Stimulated activated CD4-positive, alpha-beta T cell treated with anti-CD3 and anti-CD28 coated beads, Interleukin-2, amount 100 ng/mL, for 48 hours (primary cell): ENCODE results near the gene PARD6A.
"Not testable (repeated sequence)": the region's sequence is repeated elsewhere in the genome, so short reads cannot be mapped to it uniquely, and the experiment has no call there.

Experiments used
- DNase-seq, 2 donors: peaks; one replicate each; pipeline ENCODE4 v3.0.0-alpha.2; 2020

PARD6A gene

DNA sequence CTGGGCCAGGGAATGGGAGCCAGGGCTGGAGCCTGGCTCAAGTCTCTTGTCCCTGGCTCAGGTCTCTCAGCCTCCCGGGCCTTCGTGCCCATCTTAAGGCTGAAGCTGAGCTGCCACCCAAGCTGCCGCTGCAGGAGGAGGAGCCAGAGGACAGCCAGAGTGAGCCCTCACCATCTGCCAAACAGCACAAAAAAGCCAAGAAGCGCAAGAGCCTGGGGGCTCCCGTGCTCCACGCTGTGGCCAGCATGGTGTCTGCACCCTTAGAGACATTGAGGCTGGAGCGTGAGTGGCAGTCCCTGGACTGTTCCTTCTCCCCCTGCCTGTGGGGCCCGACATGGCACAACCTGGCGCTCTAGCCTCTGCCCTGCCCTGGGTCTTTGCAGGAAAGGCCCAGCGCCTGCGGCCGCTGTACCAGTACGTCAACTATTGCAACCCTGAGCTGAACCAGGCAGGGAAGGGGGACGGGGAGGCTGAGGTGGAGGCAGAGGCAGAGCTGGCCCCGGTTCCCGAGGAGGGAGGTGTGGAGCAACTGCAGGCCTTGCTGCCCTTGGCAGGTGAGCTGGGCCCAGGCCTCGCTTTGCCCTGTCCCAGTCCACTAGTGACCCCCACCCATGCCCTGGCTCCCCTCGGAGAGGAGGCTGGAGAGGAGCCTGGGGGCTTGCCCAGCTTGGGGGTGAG is 7.2 kb downstream of the PARD6A start:
- DNase-seq: peak; percentile 73 to 76

GRCh38 chr16:67668495-67669157 is 7.9 kb downstream of the PARD6A start:
- no peak for DNase-seq

DNA sequence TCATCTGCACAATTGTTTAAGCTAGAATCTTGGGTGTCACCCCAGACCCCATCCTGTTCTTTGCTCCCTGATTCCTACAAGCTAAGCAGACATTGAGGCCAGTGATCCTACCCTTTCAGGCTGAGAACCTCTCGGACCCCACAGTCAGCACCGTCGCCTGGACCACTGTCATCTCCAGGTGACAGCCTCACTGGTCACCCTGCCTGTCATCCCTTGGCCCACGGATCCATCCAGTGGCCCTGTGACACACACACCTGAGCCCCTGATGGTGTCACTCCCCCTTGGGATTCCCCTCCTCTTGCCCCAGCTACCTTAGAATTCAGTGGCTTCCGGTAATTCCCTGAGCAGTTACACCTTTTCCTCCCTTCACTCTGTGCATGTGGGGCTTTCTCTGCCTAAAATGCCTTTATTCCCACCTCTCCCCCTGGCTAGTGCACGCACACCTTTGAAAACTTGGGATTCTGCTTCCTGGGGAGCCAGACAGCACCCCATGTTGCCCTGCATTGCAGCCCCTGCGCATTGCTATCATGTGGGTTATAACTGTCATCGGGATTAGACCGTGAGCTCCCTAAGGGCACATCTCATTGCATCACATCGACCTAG is 8.8 kb downstream of the PARD6A start:
- DNase-seq: no peak

DNA sequence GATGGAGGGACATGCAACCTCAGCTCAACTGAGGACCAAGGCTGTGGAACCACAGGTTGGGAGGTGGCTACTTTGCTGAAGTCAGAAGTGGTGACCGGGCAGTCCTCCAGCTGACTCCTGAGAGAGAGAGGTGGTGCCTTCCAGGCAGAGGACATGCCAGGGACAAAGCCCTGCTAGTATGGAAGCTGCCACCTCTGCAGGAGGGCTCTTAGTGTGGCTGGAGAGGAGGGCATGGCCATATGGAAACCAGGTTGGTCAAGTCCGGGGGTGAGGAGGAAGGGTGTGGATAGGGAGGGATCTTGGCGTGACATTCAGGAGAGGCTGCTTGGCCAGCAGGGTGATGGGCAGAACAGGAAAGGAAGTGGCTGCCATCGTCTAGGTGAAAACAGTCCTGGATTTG is 11.5 kb downstream of the PARD6A start:
- no peak for DNase-seq

DNA sequence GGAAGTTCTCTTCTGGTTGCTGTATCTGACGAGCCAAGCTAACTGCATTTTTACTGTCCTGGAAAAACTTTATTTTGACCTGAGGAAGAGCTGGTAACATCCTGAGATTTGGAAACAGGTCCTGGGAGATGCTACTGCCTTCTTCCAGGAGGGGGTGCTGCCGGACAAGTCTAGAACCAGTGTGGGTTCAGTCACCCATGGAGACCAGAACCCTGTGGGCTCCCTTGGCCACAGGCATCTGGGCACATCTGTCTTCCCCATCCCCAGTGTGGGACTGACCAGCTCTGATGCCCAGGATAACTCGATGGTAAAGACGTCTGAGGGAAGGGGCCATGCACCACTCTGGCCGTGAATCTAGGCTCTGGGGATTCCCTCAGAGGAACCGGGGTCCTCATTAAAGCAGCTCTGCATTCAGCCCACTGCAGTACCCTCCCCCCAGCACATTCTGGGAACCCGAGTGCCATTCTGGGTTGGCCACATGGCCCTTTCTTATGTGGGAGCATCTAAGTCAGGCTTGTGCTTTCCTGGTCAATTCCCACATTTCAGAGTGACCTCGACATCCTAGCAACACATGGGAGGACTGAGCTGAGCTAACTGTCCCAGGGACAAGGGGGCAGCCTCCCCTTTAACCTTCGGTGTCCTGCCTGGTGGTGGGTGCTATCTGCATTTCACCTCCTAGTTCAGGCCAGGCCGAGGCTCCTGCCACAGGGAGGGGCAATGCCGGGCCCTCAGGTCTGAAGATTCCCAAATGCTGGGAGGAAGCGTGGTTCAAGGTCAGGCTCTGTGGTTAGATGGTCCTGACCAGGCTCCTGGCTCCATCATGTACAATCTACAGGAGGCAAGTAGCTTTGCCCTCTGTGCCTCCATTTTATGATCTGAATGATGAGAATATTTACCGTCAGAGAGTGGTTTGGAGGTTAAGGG is 12.2 kb downstream of the PARD6A start:
- DNase-seq: peak; percentile 38 to 52

DNA sequence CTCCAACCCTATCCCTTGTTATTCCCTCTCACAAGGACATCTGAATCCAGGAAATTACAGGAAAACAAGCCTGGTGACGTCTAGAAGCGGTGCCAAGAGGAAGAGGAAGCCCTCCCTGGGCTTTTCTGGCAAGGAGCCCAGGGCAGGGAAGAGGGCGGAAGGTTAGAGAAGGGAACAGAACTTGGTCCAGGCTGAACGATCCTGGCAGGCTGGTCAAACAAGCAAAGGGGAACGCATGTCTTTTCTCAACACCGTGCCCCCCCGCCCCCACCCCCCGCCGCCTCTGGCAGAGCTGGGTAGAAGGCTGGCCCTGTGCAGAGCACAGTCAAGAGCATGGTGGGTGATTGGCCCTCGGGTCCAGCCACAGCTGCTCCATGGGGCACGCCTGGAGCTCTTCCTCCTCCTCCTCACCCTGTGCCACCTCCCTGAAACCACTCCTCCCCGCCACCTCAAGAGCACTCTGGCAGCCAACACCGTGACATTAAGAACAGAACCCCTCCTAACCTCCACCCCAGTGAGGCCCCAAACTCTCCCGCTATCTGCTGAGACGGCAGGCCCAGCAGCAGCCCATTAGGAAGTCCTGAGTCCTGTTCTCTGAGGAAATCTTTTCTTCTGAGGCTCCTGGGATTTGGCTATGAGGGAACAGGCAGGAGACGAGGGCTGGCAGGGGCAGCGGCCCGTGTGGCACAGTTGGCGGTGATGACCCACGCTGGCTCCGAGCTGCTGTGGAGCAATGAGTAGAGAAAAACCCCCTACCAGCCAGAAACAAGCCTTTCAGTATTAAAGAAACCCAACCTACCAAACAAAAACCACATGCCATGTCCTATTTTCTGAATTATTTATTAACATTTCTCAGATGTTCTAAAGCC is 13.2 kb downstream of the PARD6A start:
- DNase-seq: no peak

GRCh38 chr16:67674851-67675578 is 14.3 kb downstream of the PARD6A start:
- no peak for DNase-seq

GRCh38 chr16:67675579-67675935 is 14.8 kb downstream of the PARD6A start:
- DNase-seq: no peak

DNA sequence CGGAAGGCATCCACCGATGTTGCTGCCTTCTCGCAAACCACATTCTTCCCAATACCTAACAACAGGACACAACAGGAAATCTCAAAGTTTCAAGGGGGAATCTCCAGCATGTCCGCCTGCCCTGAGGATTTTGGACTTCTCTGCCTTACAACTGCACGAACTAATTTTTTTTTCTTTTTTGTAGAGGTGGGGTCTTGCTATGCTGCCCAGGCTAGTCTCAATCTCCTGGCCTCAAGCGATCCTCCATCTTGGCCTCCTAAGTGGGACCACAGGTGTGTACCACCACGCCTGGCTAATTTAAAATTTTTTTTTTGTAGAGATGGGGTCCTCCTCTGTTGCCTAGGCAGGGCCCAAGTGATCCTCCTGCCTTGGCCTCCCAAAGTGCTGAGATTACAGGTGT is 15.2 kb downstream of the PARD6A start:
- DNase-seq: no peak

DNA sequence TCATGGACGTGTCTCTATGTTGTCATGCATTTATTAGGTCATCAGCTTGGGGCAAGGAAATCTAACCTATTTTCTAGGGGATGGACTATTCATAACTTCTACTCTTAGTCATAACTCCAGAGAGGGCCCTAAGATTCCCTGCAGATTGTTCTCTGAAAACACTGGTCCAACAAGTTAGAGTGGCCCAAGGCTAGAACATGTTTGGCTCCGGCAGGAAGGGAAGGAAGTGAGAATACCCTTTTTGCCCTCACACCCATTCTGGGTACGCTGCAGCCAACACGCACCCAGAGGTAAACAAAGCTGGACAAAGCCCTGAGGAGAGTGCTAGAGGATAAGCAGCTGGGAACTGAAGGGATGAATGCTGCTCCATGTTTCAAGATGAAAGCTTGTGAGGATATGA is 15.8 kb downstream of the PARD6A start:
- no peak for DNase-seq

DNA sequence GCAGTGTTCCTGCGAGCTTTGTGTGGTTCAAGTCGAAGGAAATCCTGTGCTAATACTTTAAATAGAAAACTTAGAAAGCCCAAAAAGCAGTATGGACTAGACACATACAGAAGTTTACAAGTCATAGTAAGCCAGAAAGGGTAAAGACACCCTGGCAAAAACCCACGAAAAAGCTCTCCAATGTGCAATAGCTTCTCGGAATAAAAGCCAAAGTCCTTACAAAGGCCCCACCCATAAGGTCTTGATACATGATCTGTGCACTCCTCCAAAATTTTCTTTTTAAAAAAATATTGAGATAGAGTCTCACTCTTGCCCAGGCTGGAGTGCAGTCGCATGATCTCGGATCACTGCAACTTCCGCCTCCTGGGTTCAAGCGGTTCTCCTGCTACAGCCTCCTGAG is 16.2 kb downstream of the PARD6A start:
- DNase-seq: no peak

GRCh38 chr16:67677712-67678111 is 17.0 kb downstream of the PARD6A start:
- no peak for DNase-seq

DNA sequence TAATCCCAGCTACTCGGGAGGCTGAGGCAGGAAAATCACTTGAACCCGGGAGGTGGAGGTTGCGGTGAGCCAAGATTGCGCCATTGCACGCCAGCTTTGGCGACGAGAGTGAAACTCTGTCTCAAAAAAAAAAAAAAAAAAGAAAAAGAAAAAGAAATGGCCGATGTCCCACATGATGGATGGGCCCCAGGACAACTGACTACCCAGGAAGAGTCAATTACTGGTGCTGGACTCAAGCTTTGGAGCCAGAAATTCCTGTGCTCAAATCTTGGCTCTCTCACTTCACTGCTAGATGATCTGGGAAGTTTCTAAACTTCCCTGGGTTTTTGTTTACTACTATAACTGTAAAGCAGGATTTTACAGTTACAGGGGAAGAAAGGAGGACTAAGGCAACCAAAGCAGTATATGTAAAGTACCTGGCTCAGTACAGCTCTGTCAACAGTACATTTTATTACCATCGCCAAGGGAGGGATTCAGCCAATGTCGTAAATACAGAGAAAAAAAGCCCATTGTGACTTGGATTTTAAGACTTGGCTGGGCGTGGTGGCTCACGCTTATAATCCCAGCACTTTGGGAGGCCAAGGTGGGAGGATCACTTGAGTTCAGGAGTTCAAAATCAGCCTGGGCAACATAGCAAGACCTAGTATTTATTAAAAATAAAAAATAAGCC is 17.7 kb downstream of the PARD6A start:
- DNase-seq: no peak

DNA sequence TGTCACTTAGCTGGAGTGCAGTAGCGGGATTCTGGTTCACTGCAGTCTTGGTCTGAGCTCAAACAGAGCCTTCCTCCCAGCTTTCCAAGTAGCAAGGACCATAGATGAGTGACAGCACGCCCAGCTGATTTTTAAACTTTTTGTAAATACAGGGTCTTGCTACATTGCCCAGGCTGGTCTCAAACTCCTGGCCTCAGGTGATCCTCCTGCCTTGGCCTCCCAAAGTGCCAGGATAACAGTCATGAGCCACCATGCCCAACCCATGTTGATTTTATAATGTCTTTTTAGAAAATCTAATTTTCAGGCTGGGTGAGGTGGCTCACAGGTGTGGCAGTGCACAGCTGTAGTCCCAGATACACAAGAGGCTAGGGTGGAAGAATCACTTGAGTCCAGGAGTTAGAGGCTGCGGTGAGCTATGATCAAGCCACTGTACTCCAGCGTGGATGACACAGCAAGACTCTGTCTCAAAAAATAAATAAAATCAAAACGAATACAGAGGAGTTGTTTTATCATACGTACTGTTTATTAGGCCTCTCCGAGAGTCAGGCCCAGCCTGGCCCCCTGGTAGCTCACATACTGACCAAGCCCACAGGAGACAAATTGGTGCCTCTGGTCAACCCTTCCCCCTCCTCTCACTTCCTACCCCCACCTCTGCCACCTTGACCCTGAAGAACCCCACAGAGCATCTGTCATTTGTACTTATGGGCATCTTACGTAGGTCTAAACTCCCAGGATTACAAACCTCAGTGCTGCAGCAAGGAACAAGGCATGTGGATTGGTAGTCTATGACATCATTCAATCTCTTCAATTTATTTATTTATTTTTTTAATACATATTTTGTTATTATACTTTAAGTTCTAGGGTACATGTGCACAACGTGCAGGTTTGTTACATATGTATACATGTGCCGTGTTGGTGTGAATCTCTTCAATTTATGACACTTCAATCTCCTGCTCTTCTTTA is 19.5 kb downstream of the PARD6A start:
- DNase-seq: no peak

DNA sequence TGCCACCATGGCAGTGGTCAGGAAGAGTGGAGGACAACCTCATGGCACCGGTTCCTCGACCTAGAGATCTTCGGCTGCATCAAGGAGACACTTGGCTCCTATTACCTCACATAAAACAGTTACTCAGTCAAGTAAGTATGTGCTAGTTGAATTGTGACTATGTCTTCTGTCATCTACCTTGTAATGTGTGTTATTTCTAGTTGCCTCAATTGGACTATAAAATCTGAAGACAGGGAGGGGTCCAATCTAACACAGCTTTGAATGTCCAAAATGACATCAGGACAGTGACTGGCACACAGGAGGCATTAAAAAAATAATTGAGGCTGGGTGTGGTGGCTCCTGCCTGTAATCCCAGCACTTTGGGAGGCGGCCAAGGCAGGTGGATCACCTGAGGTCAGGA is 23.0 kb downstream of the PARD6A start:
- DNase-seq: no peak

DNA sequence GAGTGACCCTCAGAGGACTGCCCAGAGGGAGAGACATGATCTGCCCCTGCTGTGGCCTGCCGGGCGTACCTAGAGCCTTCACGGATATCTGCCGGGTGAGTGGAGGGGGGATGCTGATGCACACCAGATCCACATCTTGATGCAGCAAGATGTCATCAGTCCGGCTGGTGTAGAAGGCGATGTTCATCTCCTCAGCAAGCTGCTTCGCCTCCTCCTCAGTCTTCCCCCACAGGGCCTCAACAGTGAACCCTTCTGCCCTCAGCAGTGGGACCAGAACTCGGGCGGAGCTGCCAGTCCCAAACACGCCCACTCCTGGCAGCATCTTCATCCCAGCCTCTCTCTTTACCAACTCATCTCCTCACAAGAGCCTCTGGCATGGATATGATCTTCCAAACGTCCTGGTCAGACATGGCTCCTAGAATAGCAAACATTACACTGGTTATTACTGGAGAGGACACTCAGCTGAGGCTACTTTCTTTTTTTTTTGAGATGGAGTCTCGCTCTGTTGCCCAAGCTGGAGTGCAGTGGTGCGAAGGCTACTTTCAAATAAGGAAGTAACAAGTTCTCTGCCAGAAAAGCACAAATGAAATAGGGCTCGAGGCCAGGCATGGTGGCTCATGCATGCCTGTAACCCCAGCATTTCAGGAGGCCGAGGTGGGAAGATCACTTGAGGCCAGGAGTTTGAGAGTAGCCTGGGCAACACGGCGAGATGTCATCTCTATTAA is 24.8 kb downstream of the PARD6A start:
- no peak for DNase-seq

GRCh38 chr16:67693517-67694285 is 32.9 kb downstream of the PARD6A start:
- DNase-seq: not testable (repeated sequence)

GRCh38 chr16:67694611-67695010 is 33.9 kb downstream of the PARD6A start:
- no peak for DNase-seq
